Uterus (tissue), 4 donors: ENCODE measurements around the gene HMGXB4. TPM values are rescaled to one million over a fixed set of nuclear protein-coding genes. Genes with fewer than 3 reads are reported as not detected.
"Not testable (repeated sequence)": the region's sequence is repeated elsewhere in the genome, so short reads cannot be mapped to it uniquely, and the experiment has no call there.

Source experiments
- DNase-seq, 2 donors: peaks; one replicate each; pipeline ENCODE4 v3.0.0-alpha.2; 2019 to 2020
- H3K27ac ChIP-seq, 2 donors: fragments of 200-600 bp; sonication (generic); 1 replicate in 1 of 2; 2 replicates in 1 of 2; pipeline ENCODE4 v1.5.1; 2016 to 2018
- H3K27me3 ChIP-seq, 2 donors: fragments of 200-600 bp; sonication (generic); one replicate each; pipeline ENCODE4 v1.5.1; 2018 to 2019; ENCODE audit warnings: control low read depth in 1 of 2
- H3K36me3 ChIP-seq, 2 donors: fragments of 200-600 bp; sonication (generic); one replicate each; pipeline ENCODE4 v1.5.1; 2019; ENCODE audit warnings: control low read depth in 1 of 2
- H3K4me1 ChIP-seq, 2 donors: fragments of 200-600 bp; sonication (generic); one replicate each; pipeline ENCODE4 v1.5.1; 2018 to 2019; ENCODE audit warnings: control low read depth in 1 of 2
- H3K4me3 ChIP-seq, 2 donors: fragments of 200-600 bp; sonication (generic); 1 replicate in 1 of 2; 2 replicates in 1 of 2; pipeline ENCODE4 v1.5.1; 2018 to 2019; ENCODE audit warnings: mild to moderate bottlenecking in 1 of 2
- H3K9me3 ChIP-seq, 2 donors: fragments of 200-600 bp; sonication (generic); one replicate each; pipeline ENCODE4 v1.5.1; 2019; ENCODE audit warnings: control low read depth in 1 of 2
- CTCF ChIP-seq, 4 experiments: fragments of 200-600 bp in 2 of 4; fragments of 450-650 bp in 2 of 4; sonication (generic) in 2 of 4; IDR thresholded peaks; one replicate each; pipeline ENCODE4 v1.5.1; 2016 to 2019; ENCODE audit warnings: antibody characterized with exemption in 4 of 4, mild to moderate bottlenecking in 2 of 4, moderate library complexity in 1 of 4
- POLR2A ChIP-seq, 2 donors: fragments of 450-650 bp; IDR thresholded peaks; one replicate each; pipeline ENCODE4 v1.6.1; 2016; ENCODE audit warnings: antibody characterized with exemption in 2 of 2, mild to moderate bottlenecking in 1 of 2, moderate library complexity in 1 of 2
- intact Hi-C: fragments of 100-400 bp; cut with DNase I; formaldehyde crosslinking; loops from one replicate; pipeline ENCODE4 v1.15.1; 2023; ENCODE audit warnings: low total_unique reads
- total RNA-seq, 4 donors: library from RNA; depleted of rRNA in 3 of 4; stranded (reverse); fragments of >200 nt in 3 of 4; gene quantifications; one replicate each; pipeline versions ENCODE4 v1.1.0 to v1.2.4, GENCODE V29; 2014 to 2023
- donor health status: DM: yes; HTN: yes; CAD: no.

The HMGXB4 gene
- total RNA-seq, 4 donors from 2014 or later: 15.1 to 29.6 (median 20.8) TPM

- H3K27me3 ChIP-seq: no peaks in the 10 kb centered on the region
- TF ChIP-seq POLR2A (IDR thresholded peaks at IDR 0.05) (no peak), CTCF (IDR thresholded peaks at IDR 0.05) (no peak)
- H3K27ac ChIP-seq: no peak overlapping the region
- H3K4me3 ChIP-seq: no peak overlapping the region
- DNase-seq: no peak
- no peaks in the 10 kb centered on the region for H3K4me1 ChIP-seq
- intact Hi-C loops: no loop called here
- no peaks in the 10 kb centered on the region for H3K9me3 ChIP-seq
- no peaks in the 10 kb centered on the region for H3K36me3 ChIP-seq
These were observed 26.9 kb upstream of the HMGXB4 start for GRCh38 chr22:35230417-35230816.

GRCh38 chr22:35230839-35231584 lies 26.3 kb upstream of the HMGXB4 start:
- Histone ChIP-seq H3K4me3 (no peak overlapping the region), H3K9me3 (no peaks in the 10 kb centered on the region), H3K4me1 (no peaks in the 10 kb centered on the region), H3K27ac (no peak overlapping the region), H3K36me3 (no peaks in the 10 kb centered on the region), H3K27me3 (no peaks in the 10 kb centered on the region)
- DNase-seq: no peak
- intact Hi-C loops: no loop called here
- TF ChIP-seq CTCF (IDR thresholded peaks at IDR 0.05) (no peak), POLR2A (IDR thresholded peaks at IDR 0.05) (no peak)

GRCh38 chr22:35231585-35232084 lies 25.7 kb upstream of the HMGXB4 start:
- Histone ChIP-seq H3K4me1 (no peaks in the 10 kb centered on the region), H3K4me3 (no peak overlapping the region), H3K36me3 (no peaks in the 10 kb centered on the region), H3K27ac (no peak overlapping the region), H3K9me3 (no peaks in the 10 kb centered on the region), H3K27me3 (no peaks in the 10 kb centered on the region)
- TF ChIP-seq POLR2A (IDR thresholded peaks at IDR 0.05) (no peak), CTCF (IDR thresholded peaks at IDR 0.05) (peak; percentile 49 to 67 (median 61))
- DNase-seq: peak; percentile 22 to 28
- intact Hi-C loops: no loop called here

- H3K9me3 ChIP-seq, H3K27me3 ChIP-seq, H3K27ac ChIP-seq, DNase-seq, H3K4me1 ChIP-seq, intact Hi-C loops, H3K4me3 ChIP-seq, H3K36me3 ChIP-seq: not testable (repeated sequence)
These were observed 18.5 kb upstream of the HMGXB4 start for GRCh38 chr22:35238749-35239148.

GRCh38 chr22:35244507-35244906 lies 12.8 kb upstream of the HMGXB4 start:
- H3K36me3 ChIP-seq, DNase-seq, H3K27ac ChIP-seq, H3K27me3 ChIP-seq, H3K4me1 ChIP-seq, H3K4me3 ChIP-seq, intact Hi-C loops, H3K9me3 ChIP-seq: not testable (repeated sequence)

DNA sequence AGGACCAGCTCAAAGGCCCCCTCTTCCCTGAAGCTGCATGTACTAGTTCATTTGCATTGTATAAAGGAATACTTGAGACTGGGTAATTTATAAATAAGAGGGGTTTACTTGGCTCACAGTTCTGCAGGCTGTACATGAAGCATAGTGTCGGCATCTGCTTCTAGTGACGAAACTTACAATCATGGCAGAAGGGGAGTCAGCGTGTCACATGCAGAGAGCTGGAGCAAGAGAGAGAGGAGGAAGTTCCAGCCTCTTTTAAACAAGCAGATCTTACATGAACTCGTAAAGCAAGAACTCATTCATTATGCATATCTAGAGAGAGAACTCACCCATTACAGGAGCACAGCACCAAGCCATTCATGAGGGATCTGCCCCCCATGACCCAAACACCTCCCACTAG lies 7.1 kb upstream of the HMGXB4 start:
- Histone ChIP-seq H3K27ac (no peak overlapping the region), H3K4me1 (no peaks in the 10 kb centered on the region), H3K36me3 (no peaks in the 10 kb centered on the region), H3K9me3 (no peaks in the 10 kb centered on the region), H3K4me3 (no peak overlapping the region), H3K27me3 (no peaks in the 10 kb centered on the region)
- TF ChIP-seq POLR2A (IDR thresholded peaks at IDR 0.05): no peak
- intact Hi-C loops: no loop called here
- no peak for DNase-seq
